Sigmoid colon (tissue), 7 donors: ENCODE measurements around the gene PEPD. TPM values are rescaled to one million over a fixed set of nuclear protein-coding genes. Genes with fewer than 3 reads are reported as not detected.

Experiments
- DNase-seq: peaks from one replicate; pipeline ENCODE4 v3.0.0-alpha.2; 2019
- H3K27ac ChIP-seq, 4 donors: fragments of 200-600 bp; sonication (generic); one replicate each; pipeline ENCODE4 v1.5.1; 2016 to 2019; ENCODE audit warnings: mild to moderate bottlenecking in 1 of 4
- H3K27me3 ChIP-seq, 3 donors: fragments of 200-600 bp; sonication (generic); one replicate each; pipeline ENCODE4 v1.5.1; 2019; ENCODE audit warnings: mild to moderate bottlenecking in 1 of 3
- H3K36me3 ChIP-seq, 4 donors: fragments of 200-600 bp; sonication (generic); one replicate each; pipeline ENCODE4 v1.5.1; 2016 to 2019
- H3K4me1 ChIP-seq, 4 donors: fragments of 200-600 bp; sonication (generic); one replicate each; pipeline ENCODE4 v1.5.1; 2017 to 2019
- H3K4me3 ChIP-seq, 4 donors: fragments of 200-600 bp; sonication (generic); one replicate each; pipeline ENCODE4 v1.5.1; 2017 to 2019; ENCODE audit warnings: mild to moderate bottlenecking in 2 of 4, moderate library complexity in 1 of 4
- H3K9me3 ChIP-seq, 4 donors: fragments of 200-600 bp in 3 of 4; sonication (generic) in 3 of 4; one replicate each; pipeline versions ENCODE4 v1.5.1 to v1.6.1; 2013 to 2019
- CTCF ChIP-seq, 4 experiments: fragments of 450-650 bp in 3 of 4; fragments of 200-600 bp in 1 of 4; IDR thresholded peaks; one replicate each; pipeline ENCODE4 v1.5.1; 2016 to 2019; ENCODE audit warnings: antibody characterized with exemption in 4 of 4, mild to moderate bottlenecking in 3 of 4, moderate library complexity in 2 of 4
- EP300 ChIP-seq, 4 donors: sonication (generic); formaldehyde crosslinking; IDR thresholded peaks; one replicate each; pipeline ENCODE4 v1.6.1; 2017; ENCODE audit warnings: antibody characterized with exemption in 4 of 4
- POLR2A ChIP-seq, 2 donors: fragments of 450-650 bp; IDR thresholded peaks; one replicate each; pipeline ENCODE4 v1.6.1; 2016; ENCODE audit warnings: antibody characterized with exemption in 2 of 2, mild to moderate bottlenecking in 2 of 2, moderate library complexity in 2 of 2
- POLR2AphosphoS5 ChIP-seq, 4 donors: sonication (generic); formaldehyde crosslinking; IDR thresholded peaks; one replicate each; pipeline ENCODE4 v1.6.1; 2017; ENCODE audit warnings: antibody characterized with exemption in 4 of 4
- WGBS, 2 donors: extraction: QIAGEN DNeasy Blood & Tissue Kit; methylation state at CpG; one replicate each; pipeline ENCODE4 v1.1.7; 2013; 5-methylcytosine and 5-hydroxymethylcytosine counted together
- intact Hi-C: fragments of 100-400 bp; cut with DNase I; formaldehyde crosslinking; loops from one replicate; pipeline ENCODE4 v1.15.1; 2023
- polyA plus RNA-seq, 3 donors: library from polyadenylated mRNA; stranded (reverse); fragments of 200-250 nt; gene quantifications; one replicate each; pipeline ENCODE4 v1.2.3, GENCODE V29; 2013
- total RNA-seq, 4 donors: library from RNA; depleted of rRNA; stranded (reverse); fragments of >200 nt; gene quantifications; one replicate each; pipeline ENCODE4 v1.1.0, GENCODE V29; 2016
- donor health status: healthy with polysubstance abuse.
- donor health status: Bipolar disorder and iron deficiency.
- donor health status: healthy.

Gene PEPD
- total and polyA plus RNA-seq, 7 donors, result 50.0 to 187 (median 67.8) TPM

DNA sequence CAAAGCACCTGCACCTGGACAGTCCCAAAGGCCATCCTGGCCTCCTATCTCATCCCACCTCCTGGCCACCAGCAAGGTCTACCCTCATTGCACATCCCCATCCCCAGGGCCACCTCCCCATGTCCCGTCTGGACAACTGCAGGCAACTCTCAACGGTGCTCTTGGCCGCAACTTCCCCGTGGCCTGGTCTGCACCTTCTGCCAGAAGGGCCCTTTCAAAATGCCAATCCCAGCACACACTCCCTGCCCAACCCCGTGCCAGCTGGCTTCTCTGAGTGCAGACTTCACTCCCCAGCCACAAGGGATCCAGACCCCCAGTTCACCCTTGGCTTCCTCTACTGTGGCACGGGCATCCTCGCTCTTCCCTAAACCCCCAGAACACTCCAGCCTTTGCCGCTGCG, 8.2 kb downstream of the PEPD start:
- Histone ChIP-seq H3K9me3 (no peaks in the 10 kb centered on the region), H3K27me3 (no peaks in the 10 kb centered on the region), H3K4me1 (no peaks in the 10 kb centered on the region), H3K36me3 (peaks cover 0 to 33% (median 2%) of the 10 kb centered on the region in 4 donors), H3K27ac (no peak overlapping the region), H3K4me3 (no peak overlapping the region)
- no peak for DNase-seq
- 95% methylated on average over 9 of the region's 9 CpGs for WGBS, 2 donors
- intact Hi-C loops, result no loop called here
- TF ChIP-seq EP300 (IDR thresholded peaks at IDR 0.05) (no peak), POLR2AphosphoS5 (IDR thresholded peaks at IDR 0.05) (no peak), CTCF (IDR thresholded peaks at IDR 0.05) (no peak), POLR2A (IDR thresholded peaks at IDR 0.05) (no peak)

- DNase-seq, result no peak
- Histone ChIP-seq H3K27ac (no peak overlapping the region), H3K36me3 (peaks cover 0 to 35% (median 2%) of the 10 kb centered on the region in 4 donors), H3K4me1 (no peaks in the 10 kb centered on the region), H3K27me3 (no peaks in the 10 kb centered on the region), H3K9me3 (no peaks in the 10 kb centered on the region), H3K4me3 (no peak overlapping the region)
- whole genome bisulfite sequencing, 2 donors, result 94 to 95% methylated on average over 23 of the region's 23 CpGs
- intact Hi-C loops, result no loop called here
- TF ChIP-seq POLR2A (IDR thresholded peaks at IDR 0.05) (no peak), EP300 (IDR thresholded peaks at IDR 0.05) (no peak), CTCF (IDR thresholded peaks at IDR 0.05) (no peak), POLR2AphosphoS5 (IDR thresholded peaks at IDR 0.05) (no peak)
Observed at GRCh38 chr19:33512580-33513137, 8.9 kb downstream of the PEPD start.

- H3K36me3 ChIP-seq, result peaks cover 0 to 35% (median 2%) of the 10 kb centered on the region in 4 donors
- no peaks in the 10 kb centered on the region for H3K4me1 ChIP-seq
- 96 to 97% methylated on average over 3 of the region's 3 CpGs for WGBS, 2 donors
- H3K4me3 ChIP-seq, result no peak overlapping the region
- TF ChIP-seq POLR2AphosphoS5 (IDR thresholded peaks at IDR 0.05) (no peak), POLR2A (IDR thresholded peaks at IDR 0.05) (no peak), EP300 (IDR thresholded peaks at IDR 0.05) (no peak), CTCF (IDR thresholded peaks at IDR 0.05) (no peak)
- DNase-seq, result no peak
- no peak overlapping the region for H3K27ac ChIP-seq
- intact Hi-C loops, result no loop called here
- H3K27me3 ChIP-seq, result no peaks in the 10 kb centered on the region
- H3K9me3 ChIP-seq, result no peaks in the 10 kb centered on the region
Observed at GRCh38 chr19:33512021-33512420, 9.6 kb downstream of the PEPD start.

GRCh38 chr19:33511346-33511745, 10.2 kb downstream of the PEPD start:
- 94 to 95% methylated on average over 13 of the region's 13 CpGs for WGBS, 2 donors
- H3K4me1 ChIP-seq, result no peaks in the 10 kb centered on the region
- no peak overlapping the region for H3K27ac ChIP-seq
- no peak overlapping the region for H3K4me3 ChIP-seq
- no peaks in the 10 kb centered on the region for H3K9me3 ChIP-seq
- no peak for DNase-seq
- H3K27me3 ChIP-seq, result no peaks in the 10 kb centered on the region
- intact Hi-C loops, result no loop called here
- TF ChIP-seq POLR2AphosphoS5 (IDR thresholded peaks at IDR 0.05), result no peak
- peaks cover 0 to 35% (median 2%) of the 10 kb centered on the region in 4 donors for H3K36me3 ChIP-seq

DNA sequence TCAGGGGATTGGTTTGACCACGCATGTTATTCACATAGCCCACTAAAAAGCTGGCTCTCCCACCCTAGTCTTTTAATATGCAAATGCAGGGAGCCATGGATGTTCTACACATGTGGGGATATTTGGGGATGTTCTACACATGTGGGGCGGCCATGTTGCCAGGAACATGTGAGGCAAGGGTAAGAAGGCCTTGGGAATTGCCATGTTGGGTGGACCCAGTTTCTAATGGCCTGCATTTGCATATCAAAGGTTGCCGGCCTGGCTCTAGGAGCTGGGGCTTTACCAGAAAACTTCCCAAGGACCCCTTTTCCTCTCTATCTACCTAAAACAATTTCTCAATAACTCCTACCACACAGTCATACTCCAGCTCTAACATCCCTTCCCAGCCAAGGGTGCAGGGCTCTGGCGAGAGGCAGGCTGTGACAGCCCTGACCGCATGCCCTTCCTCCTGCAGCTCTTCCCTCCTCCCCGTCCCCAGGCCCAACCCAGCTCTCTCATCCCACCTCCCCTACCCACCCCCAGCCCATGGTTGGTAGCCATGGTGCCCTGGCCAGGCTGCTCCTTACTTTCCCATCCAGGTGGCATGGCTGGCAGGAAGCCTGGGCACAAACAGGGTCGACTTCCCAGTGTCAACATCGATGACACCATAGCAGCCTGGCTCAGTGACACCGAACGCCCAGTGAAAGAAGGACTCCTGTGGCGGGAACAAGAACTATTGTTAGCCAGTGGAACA, 11.0 kb downstream of the PEPD start:
- intact Hi-C loops, result no loop called here
- H3K4me3 ChIP-seq, result no peak overlapping the region
- H3K36me3 ChIP-seq, result peaks cover 0 to 35% (median 2%) of the 10 kb centered on the region in 4 donors
- H3K4me1 ChIP-seq, result no peaks in the 10 kb centered on the region
- WGBS, 2 donors, result 90 to 92% methylated on average over 11 of the region's 11 CpGs
- no peaks in the 10 kb centered on the region for H3K27me3 ChIP-seq
- no peaks in the 10 kb centered on the region for H3K9me3 ChIP-seq
- TF ChIP-seq CTCF (IDR thresholded peaks at IDR 0.05) (no peak), POLR2AphosphoS5 (IDR thresholded peaks at IDR 0.05) (no peak)
- DNase-seq, result no peak
- no peak overlapping the region for H3K27ac ChIP-seq
